Esophagus squamous epithelium (tissue), 4 donors: ENCODE data around the gene STXBP6.

Experiments used
- POLR2A ChIP-seq, 4 donors: fragments of 450-650 bp; IDR thresholded peaks; one replicate each; pipeline ENCODE4 v1.6.1; 2017; ENCODE audit warnings: antibody characterized with exemption in 4 of 4, mild to moderate bottlenecking in 4 of 4, moderate library complexity in 3 of 4
- TF ChIP-seq, protein P1 (sequence below), 6 experiments: fragments of 450-650 bp in 4 of 6; fragments of 200-600 bp in 2 of 6; sonication (generic) in 2 of 6; IDR thresholded peaks; one replicate each; pipeline ENCODE4 v1.5.1; 2016 to 2019; ENCODE audit warnings: antibody characterized with exemption in 6 of 6, mild to moderate bottlenecking in 4 of 6, moderate library complexity in 4 of 6

- TF ChIP-seq POLR2A (IDR thresholded peaks at IDR 0.05) = no peak
- TF ChIP-seq, protein P1, sequence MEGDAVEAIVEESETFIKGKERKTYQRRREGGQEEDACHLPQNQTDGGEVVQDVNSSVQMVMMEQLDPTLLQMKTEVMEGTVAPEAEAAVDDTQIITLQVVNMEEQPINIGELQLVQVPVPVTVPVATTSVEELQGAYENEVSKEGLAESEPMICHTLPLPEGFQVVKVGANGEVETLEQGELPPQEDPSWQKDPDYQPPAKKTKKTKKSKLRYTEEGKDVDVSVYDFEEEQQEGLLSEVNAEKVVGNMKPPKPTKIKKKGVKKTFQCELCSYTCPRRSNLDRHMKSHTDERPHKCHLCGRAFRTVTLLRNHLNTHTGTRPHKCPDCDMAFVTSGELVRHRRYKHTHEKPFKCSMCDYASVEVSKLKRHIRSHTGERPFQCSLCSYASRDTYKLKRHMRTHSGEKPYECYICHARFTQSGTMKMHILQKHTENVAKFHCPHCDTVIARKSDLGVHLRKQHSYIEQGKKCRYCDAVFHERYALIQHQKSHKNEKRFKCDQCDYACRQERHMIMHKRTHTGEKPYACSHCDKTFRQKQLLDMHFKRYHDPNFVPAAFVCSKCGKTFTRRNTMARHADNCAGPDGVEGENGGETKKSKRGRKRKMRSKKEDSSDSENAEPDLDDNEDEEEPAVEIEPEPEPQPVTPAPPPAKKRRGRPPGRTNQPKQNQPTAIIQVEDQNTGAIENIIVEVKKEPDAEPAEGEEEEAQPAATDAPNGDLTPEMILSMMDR (IDR thresholded peaks at IDR 0.05) = no peak
These were observed 67.3 kb downstream of the STXBP6 start for GRCh38 chr14:24982472-24983155.
